ENCODE data around the gene ZBTB16. TPM values are rescaled to one million over a fixed set of nuclear protein-coding genes. Genes with fewer than 3 reads are reported as not detected.

Gene ZBTB16
- total RNA-seq, 1 experiment from 2014 or later, result not detected

- no peak for DNase-seq (ENCODE audit: low spot score)
Measured at GRCh38 chr11:114130115-114130576, 70.6 kb downstream of the ZBTB16 start.

GRCh38 chr11:114130629-114131277 lies 71.2 kb downstream of the ZBTB16 start:
- no peak for DNase-seq (ENCODE audit: low spot score)

- DNase-seq (ENCODE audit: low spot score), result no peak
Measured at GRCh38 chr11:114131461-114131864, 72.0 kb downstream of the ZBTB16 start.

- DNase-seq (ENCODE audit: low spot score), result no peak
Measured at GRCh38 chr11:114132417-114132816, 72.9 kb downstream of the ZBTB16 start.

- no peak for DNase-seq (ENCODE audit: low spot score)
Measured at GRCh38 chr11:114132944-114133394, 73.5 kb downstream of the ZBTB16 start.

- no peak for DNase-seq (ENCODE audit: low spot score)
Measured at GRCh38 chr11:114133548-114134329, 74.2 kb downstream of the ZBTB16 start.

GRCh38 chr11:114134870-114135269 lies 75.4 kb downstream of the ZBTB16 start:
- DNase-seq (ENCODE audit: low spot score), result no peak

GRCh38 chr11:114135737-114136151 lies 76.2 kb downstream of the ZBTB16 start:
- DNase-seq (ENCODE audit: low spot score), result no peak

- DNase-seq (ENCODE audit: low spot score), result no peak
Measured at GRCh38 chr11:114136686-114137640, 77.5 kb downstream of the ZBTB16 start.

GRCh38 chr11:114137838-114138237 lies 78.3 kb downstream of the ZBTB16 start:
- no peak for DNase-seq (ENCODE audit: low spot score)

- no peak for DNase-seq (ENCODE audit: low spot score)
Measured at GRCh38 chr11:114138411-114138810, 78.9 kb downstream of the ZBTB16 start.

GRCh38 chr11:114140826-114141225 lies 81.3 kb downstream of the ZBTB16 start:
- no peak for DNase-seq (ENCODE audit: low spot score)

- DNase-seq (ENCODE audit: low spot score), result no peak
Measured at GRCh38 chr11:114141863-114142580, 82.5 kb downstream of the ZBTB16 start.

- DNase-seq (ENCODE audit: low spot score), result no peak
Measured at GRCh38 chr11:114142707-114143106, 83.2 kb downstream of the ZBTB16 start.

- DNase-seq (ENCODE audit: low spot score), result no peak
Measured at GRCh38 chr11:114145166-114145775, 85.8 kb downstream of the ZBTB16 start.

GRCh38 chr11:114147375-114148012 lies 88.0 kb downstream of the ZBTB16 start:
- DNase-seq (ENCODE audit: low spot score), result no peak

- no peak for DNase-seq (ENCODE audit: low spot score)
Measured at GRCh38 chr11:114148013-114148382, 88.5 kb downstream of the ZBTB16 start.

- DNase-seq (ENCODE audit: low spot score), result no peak
Measured at GRCh38 chr11:114149689-114150407, 90.3 kb downstream of the ZBTB16 start.

GRCh38 chr11:114150671-114151070 lies 91.2 kb downstream of the ZBTB16 start:
- DNase-seq (ENCODE audit: low spot score), result no peak

Measured in HT-29 (cell line).